ENCODE results near the gene PID1.
"Not testable (repeated sequence)": the region's sequence is repeated elsewhere in the genome, so short reads cannot be mapped to it uniquely, and the experiment has no call there.

PID1 gene

DNA sequence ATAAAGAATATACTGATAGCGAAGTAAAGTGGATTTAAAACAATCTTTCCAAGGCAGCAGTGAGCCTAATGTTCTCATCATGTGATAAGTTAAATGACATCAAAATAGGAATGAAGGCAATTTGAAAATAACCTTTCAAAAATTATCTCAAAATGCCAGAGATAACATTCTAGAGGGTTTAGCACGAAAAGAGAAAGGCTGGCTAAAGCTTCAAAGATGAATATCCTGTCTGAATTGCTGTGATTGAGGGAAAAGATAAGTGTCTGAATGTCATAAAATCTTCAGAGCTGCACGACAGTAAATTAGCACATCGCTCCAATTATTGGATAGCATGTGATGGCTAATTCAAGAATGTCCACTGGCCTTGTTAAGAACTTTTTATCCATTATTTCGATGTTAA is 159.3 kb downstream of the PID1 start:
- no peak for DNase-seq (ENCODE audit: low read depth, low spot score)

GRCh38 chr2:229109195-229109594 is 161.9 kb downstream of the PID1 start:
- no peak for DNase-seq (ENCODE audit: low read depth, low spot score)

GRCh38 chr2:229107601-229108000 is 163.5 kb downstream of the PID1 start:
- no peak for DNase-seq (ENCODE audit: low read depth, low spot score)

DNA sequence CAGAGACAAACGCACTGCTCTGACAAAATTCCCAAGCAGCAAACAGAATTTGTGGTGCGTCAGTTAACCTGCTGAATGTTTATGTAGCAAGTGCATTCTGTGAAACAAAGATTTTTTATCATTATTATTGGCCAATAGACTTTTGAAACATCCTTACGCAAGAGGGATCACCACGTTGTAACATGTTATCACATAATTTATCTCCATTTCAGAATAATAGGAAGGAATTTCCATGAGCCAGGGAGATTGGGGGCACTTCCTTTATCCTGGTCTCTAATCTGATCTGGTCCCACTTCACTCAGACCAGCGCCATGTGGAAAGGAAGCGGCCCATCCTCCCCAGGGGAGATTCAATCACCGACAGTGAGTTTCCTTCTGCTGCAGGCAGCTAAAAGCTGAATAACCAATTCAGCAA is 166.1 kb downstream of the PID1 start:
- no peak for DNase-seq (ENCODE audit: low read depth, low spot score)

DNA sequence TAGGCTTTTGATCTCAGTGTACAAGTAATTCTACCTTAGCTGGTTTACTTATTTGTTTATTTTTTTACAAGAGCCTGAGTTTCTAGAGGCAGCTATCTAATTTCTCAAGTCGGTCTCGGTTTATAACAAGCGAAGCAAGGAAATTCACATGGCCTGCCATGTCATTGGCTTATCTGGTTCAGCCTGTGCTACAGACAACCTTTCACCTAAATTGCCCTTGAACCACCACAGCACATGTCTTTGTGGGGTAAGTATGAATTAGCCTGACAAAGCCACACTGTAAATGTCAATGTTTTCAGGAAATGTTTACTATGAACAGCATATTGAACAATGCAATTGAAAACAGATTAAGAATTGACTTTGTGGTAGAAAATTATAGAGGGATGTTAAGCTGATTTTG is 167.1 kb downstream of the PID1 start:
- no peak for DNase-seq (ENCODE audit: low read depth, low spot score)

DNA sequence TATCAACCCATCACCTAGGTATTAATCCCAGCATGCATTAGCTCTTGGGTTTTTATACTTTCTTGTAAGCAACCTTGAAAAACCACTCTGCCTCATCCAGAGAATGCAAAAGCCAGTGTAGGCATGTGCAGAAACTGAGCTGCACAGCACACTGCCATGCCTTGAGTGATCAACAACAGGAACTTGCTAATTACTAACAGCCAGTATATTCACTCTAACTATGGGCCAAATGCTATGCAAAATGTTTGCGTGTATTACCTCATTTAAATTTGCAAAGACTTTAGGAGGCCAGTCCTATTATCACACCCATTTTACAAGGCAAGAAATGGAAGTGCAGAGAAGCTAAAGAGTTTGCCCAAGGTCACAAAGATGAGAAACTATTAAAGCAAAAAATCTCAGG is 169.8 kb downstream of the PID1 start:
- DNase-seq (ENCODE audit: low read depth, low spot score) = no peak

GRCh38 chr2:229099231-229099630 is 171.9 kb downstream of the PID1 start:
- no peak for DNase-seq (ENCODE audit: low read depth, low spot score)

DNA sequence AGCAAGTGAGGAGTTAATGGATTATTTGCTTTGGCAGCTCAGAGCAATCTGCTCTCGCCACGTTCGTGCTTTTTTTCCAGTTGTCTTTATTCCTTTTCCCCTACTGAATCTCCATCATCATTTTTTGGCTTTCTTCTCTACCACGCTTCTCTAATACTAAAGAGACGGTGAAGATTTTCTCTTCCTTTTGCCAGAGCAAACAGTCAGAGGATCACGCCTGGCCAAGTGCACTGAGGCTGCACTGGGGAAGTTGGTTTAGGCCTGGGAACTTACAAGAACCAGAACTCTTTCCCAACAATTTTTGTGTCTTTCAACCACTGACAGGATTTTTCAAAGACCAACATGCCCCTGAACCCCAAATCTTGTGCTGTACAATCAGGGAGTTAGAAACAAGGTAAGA is 172.3 kb downstream of the PID1 start:
- no peak for DNase-seq (ENCODE audit: low read depth, low spot score)

- DNase-seq (ENCODE audit: low read depth, low spot score) = no peak
These were observed 174.5 kb downstream of the PID1 start for GRCh38 chr2:229096409-229097066.

DNA sequence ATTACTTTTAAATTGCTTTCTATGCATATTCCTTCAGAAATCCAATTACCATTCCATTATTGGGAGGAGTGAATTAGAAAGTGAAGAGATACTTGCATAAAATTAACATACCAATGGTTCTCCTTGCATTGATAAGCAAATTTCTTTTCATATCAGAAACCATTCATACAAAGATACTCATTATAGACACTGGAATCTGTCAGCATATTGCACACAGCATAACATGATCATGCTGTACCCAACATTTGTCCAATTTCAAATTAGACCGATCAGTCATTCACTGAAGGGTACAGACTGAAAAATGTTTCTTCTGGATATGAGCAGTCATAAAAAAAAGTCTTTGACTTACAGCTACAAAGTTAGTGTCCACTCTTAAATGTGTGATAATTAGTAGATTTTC is 175.6 kb downstream of the PID1 start:
- DNase-seq (ENCODE audit: low read depth, low spot score) = no peak

GRCh38 chr2:229090225-229090624 is 180.9 kb downstream of the PID1 start:
- no peak for DNase-seq (ENCODE audit: low read depth, low spot score)

GRCh38 chr2:229089776-229090175 is 181.3 kb downstream of the PID1 start:
- no peak for DNase-seq (ENCODE audit: low read depth, low spot score)

GRCh38 chr2:229088966-229089700 is 182.0 kb downstream of the PID1 start:
- no peak for DNase-seq (ENCODE audit: low read depth, low spot score)

- DNase-seq (ENCODE audit: low read depth, low spot score) = no peak
These were observed 182.6 kb downstream of the PID1 start for GRCh38 chr2:229088517-229088913.

- DNase-seq (ENCODE audit: low read depth, low spot score) = no peak
These were observed 183.1 kb downstream of the PID1 start for GRCh38 chr2:229087843-229088516.

GRCh38 chr2:229087267-229087666 is 183.8 kb downstream of the PID1 start:
- no peak for DNase-seq (ENCODE audit: low read depth, low spot score)

GRCh38 chr2:229085439-229085838 is 185.6 kb downstream of the PID1 start:
- no peak for DNase-seq (ENCODE audit: low read depth, low spot score)

DNA sequence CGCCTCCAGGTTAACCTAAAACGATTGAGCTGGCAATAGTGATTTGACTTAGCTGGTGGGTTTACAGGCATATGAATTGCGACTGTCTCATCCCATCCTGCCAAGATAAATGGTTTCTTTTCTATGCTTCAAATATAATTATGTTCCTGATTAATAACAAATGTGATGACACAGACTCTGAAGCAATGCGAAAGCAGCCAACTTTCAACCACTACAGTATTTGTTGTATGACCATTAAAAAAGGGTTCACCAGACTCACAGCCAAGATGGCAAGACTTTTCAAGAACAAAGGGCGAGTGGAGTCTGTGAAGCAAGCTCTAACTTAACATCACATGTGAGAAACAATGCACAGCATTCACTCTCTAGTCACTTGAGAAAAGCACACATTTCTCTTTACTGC is 186.6 kb downstream of the PID1 start:
- DNase-seq (ENCODE audit: low read depth, low spot score) = no peak

DNA sequence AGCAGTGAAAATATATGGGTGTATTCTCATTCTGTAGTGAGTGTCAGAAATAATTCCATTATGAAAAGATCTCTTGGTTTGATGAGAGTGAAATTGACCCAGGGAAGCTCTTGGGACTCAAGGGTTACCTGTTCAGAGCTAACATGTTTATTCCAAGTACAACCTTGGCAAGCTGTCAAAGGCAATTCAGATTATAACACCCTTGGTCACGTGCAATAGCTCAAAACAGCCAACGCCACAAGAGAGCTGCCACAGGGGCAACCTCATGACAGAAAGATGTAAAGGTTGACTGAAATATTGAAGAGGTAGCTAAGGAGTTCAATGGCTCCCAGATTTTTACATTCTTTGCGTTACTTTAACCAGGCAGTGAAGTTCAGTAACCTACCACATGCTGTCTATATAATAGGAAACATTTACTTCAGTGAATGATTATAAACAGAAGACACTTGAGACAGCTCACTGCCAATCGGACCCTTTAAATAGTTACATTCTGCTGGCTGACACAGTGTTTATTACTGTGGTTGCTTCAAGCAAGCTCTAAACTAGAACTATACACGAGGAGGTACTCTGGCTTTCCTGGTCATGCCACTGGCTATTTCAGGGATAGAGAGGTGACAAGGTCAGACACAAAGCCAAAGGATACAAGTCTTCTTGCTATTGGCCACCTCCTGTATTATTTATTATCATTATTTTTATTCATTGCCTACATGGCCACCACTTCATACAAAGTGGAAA is 187.3 kb downstream of the PID1 start:
- no peak for DNase-seq (ENCODE audit: low read depth, low spot score)

- DNase-seq (ENCODE audit: low read depth, low spot score) = no peak
These were observed 189.7 kb downstream of the PID1 start for GRCh38 chr2:229081411-229081810.

DNA sequence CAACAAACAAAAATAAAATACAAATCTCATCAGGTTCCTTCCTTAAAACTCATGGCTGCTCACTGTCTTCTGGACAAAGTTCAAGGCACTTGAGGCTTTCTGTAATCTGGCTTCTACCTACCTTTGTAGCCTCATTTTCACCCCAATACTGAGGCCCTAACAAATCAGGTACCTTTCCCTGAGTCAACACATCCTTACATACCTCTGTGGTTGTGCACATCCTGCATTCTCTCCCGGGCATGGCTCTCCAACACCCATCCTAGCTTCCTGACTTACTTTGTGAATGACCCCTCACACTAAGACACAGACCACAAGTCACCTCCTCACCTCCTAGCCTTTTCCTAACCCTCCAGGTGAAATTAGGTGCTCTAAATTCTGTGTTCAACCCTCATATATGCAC is 190.9 kb downstream of the PID1 start:
- DNase-seq (ENCODE audit: low read depth, low spot score) = no peak

GRCh38 chr2:229076886-229077285 is 194.2 kb downstream of the PID1 start:
- not testable (repeated sequence) for DNase-seq (ENCODE audit: low read depth, low spot score)

All from ELF-1 (cell line).